Uterus (tissue), 2 donors: ENCODE measurements around the gene PRSS8.
"Not testable (repeated sequence)": the region's sequence is repeated elsewhere in the genome, so short reads cannot be mapped to it uniquely, and the experiment has no call there.

ENCODE experiments used
- POLR2A ChIP-seq, 2 donors: fragments of 450-650 bp; IDR thresholded peaks; one replicate each; pipeline ENCODE4 v1.6.1; 2016; ENCODE audit warnings: antibody characterized with exemption in 2 of 2, mild to moderate bottlenecking in 1 of 2, moderate library complexity in 1 of 2
- TF ChIP-seq, protein P1 (sequence below), 4 experiments: fragments of 200-600 bp in 2 of 4; fragments of 450-650 bp in 2 of 4; sonication (generic) in 2 of 4; IDR thresholded peaks; one replicate each; pipeline ENCODE4 v1.5.1; 2016 to 2019; ENCODE audit warnings: antibody characterized with exemption in 4 of 4, mild to moderate bottlenecking in 2 of 4, moderate library complexity in 1 of 4

- TF ChIP-seq, protein P1, sequence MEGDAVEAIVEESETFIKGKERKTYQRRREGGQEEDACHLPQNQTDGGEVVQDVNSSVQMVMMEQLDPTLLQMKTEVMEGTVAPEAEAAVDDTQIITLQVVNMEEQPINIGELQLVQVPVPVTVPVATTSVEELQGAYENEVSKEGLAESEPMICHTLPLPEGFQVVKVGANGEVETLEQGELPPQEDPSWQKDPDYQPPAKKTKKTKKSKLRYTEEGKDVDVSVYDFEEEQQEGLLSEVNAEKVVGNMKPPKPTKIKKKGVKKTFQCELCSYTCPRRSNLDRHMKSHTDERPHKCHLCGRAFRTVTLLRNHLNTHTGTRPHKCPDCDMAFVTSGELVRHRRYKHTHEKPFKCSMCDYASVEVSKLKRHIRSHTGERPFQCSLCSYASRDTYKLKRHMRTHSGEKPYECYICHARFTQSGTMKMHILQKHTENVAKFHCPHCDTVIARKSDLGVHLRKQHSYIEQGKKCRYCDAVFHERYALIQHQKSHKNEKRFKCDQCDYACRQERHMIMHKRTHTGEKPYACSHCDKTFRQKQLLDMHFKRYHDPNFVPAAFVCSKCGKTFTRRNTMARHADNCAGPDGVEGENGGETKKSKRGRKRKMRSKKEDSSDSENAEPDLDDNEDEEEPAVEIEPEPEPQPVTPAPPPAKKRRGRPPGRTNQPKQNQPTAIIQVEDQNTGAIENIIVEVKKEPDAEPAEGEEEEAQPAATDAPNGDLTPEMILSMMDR (IDR thresholded peaks at IDR 0.05), result not testable (repeated sequence)
- not testable (repeated sequence) for TF ChIP-seq POLR2A (IDR thresholded peaks at IDR 0.05)
These were observed 1.4 kb upstream of the PRSS8 start for GRCh38 chr16:31136822-31137499.
